SW 1271 (cell line): ENCODE results near the gene PRR14L.

Experiments used
- DNase-seq, 2 experiments: peaks; one replicate each; lab custom pipeline; 2025; lab: John Stamatoyannopoulos, UW

Gene PRR14L

DNA sequence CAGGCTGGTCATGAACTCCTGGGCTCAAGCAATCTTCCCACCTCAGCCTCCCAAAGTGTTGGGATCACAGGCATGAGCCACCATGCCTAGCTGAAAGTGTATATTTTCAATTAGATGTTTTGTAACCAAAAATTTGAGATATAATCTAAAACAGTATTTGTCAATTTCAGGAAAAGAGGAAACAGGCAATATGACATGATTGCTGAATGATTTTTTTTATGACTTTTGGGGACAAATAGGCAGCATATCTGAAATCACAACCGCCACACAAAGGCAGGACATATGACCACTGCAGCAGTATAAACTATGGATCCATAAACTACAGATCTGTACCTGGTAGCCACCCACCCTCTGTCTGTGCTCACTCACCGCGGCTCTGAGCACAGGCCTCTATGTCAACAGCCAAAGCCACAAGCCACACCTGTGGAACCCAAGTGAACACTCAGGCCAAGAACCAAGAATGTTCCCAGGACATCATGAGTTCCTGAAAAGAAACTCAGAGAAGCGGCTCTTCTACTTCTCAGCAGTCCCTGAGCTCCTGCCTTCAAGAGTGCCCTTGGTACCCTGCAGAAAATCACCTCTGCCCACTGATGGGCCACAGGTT lies 110.4 kb downstream of the PRR14L start:
- no peak for DNase-seq

- DNase-seq = no peak
Measured at GRCh38 chr22:31637891-31638618, 111.9 kb downstream of the PRR14L start.

DNA sequence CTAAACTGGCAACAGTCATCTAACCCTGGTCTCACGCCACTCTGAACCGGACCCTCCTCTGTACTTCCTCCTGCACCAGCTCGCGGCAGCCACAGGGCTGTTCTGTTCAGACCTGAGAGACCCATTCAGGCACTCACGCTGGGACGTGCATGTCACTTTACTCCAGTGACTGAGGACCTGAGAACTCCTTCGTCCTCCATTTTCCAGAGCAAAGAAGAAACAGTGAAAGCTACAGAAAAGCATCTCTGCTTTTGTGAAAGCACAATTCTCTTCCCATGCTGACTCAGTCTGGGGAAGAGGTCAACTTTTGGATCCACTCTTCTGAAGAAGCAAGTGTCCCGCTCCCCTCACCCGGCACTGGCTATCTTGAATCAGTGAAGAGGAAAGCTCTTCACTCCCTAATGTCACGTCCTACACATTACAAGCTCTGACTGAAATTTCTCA lies 112.5 kb downstream of the PRR14L start:
- no peak for DNase-seq

GRCh38 chr22:31635638-31636306 lies 114.2 kb downstream of the PRR14L start:
- no peak for DNase-seq

DNA sequence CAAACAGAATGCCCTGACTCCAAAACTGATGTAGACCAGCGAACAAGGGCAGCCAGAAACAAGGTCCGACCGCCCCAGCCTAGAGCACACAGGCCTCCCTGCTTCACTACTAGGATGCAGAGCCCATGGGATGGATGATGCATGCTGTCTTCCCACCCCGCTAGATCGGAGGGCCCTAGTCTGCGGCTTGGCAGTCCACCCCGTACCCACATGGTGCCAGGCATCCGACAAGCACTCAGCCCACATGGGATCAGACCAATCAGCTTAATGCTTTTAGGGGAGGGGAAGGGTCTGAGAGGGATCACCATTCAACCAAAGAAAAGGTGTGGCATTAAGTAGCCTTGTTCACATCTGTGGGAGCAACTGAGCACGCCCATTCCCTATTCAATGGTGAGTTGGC lies 118.5 kb downstream of the PRR14L start:
- no peak for DNase-seq
